Fibroblast of skin of left quadriceps (primary cell): ENCODE results near the gene SERPINI1.

Experiments
- DNase-seq, 2 experiments: peaks; one replicate each; pipeline ENCODE4 v3.0.0-alpha.2; 2013; ENCODE audit warnings: low read depth in 2 of 2

Gene SERPINI1

DNA sequence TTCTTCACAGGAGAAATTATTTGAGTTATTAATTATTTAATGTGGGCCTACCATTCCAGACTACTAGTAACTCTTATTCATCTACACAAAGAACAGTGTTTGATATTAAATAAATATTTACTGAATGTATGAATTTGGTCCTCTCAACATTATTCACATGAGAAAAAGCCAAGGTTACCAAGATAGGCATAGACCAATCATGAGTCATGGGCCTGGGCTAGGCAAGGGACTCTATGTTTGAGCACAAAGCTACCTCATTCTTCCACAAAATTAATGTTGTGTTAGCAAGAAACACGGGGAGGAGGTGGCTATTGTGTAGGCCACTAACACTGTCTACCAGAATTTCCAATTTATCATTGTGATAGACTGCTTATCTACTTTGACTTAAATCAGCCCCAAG lies 115.7 kb downstream of the SERPINI1 start:
- no peak for DNase-seq

DNA sequence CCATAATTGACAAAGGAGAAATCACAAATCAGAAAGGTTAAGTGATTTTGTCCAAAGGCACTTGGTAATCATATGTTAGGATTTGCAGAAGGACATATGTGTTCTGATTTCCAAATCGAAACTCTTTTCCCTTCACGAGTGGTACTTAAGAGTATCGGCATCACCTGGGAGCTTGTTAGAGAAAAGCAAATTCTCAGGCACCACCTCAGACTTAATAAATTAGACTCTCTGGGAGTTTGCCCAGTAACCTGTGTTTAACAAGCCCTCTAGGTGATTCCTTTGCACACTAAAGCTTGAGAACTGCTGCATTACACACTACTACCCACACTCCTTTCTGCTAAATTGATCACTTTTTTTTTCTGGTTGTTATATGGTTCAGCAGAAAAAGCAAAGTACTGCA lies 116.2 kb downstream of the SERPINI1 start:
- DNase-seq: no peak

DNA sequence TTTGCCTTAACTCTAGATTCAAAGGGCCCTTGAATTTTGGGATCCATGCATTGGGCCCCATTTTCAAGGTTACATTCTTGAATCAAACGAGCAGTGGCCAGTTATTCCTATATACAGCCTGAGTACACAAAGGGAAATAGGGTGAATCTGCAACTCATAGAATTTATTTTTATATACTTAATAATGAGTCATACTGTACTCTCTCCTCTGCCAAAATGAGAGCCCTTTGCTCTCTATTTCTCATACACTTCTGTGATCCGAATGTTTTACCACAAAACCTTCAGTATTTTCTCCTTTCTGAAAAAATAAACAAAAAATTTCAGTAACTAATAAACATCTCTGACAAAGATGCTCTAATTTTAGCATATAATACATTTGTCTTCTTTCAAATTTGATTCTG lies 116.7 kb downstream of the SERPINI1 start:
- DNase-seq: no peak

- no peak for DNase-seq
These were observed 118.5 kb downstream of the SERPINI1 start for GRCh38 chr3:167854063-167854462.

GRCh38 chr3:167854846-167855245 lies 119.3 kb downstream of the SERPINI1 start:
- DNase-seq: no peak

DNA sequence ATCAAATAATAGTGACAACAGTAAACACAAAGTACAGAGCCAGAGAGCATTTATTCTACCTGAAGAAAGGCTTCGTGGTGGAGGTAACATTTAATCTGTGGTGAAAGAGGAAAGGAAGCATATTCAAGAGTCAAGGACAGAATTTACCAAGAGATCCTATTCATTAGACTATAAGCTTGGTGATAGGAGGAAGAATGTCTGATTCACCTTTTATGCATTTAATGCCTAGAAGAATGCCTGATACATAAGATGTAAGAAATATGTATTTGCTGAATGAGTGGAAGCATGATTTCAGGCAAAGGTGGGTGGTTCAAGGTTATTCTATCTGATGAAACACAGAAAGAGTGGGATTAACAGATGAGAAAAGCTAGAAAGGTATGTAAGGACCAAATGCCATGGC lies 119.8 kb downstream of the SERPINI1 start:
- no peak for DNase-seq

DNA sequence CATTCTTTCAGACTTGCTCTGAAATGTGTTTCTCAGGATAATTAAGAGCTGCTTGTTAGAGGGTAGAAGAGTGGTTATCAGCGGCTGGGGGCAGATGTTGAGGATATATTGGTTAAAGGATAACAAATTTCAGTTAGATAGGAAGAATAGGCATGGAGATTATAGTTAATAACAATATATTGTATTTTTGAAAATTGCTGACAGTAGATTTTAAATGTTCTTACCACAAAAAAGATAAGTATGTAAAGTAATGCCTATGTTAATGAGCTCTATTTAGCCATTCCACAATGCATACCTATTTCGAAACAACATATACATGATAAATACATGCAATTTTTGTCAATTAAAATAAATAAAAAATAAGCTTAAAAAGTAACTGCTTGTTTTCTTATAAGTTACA lies 123.3 kb downstream of the SERPINI1 start:
- DNase-seq: no peak

DNA sequence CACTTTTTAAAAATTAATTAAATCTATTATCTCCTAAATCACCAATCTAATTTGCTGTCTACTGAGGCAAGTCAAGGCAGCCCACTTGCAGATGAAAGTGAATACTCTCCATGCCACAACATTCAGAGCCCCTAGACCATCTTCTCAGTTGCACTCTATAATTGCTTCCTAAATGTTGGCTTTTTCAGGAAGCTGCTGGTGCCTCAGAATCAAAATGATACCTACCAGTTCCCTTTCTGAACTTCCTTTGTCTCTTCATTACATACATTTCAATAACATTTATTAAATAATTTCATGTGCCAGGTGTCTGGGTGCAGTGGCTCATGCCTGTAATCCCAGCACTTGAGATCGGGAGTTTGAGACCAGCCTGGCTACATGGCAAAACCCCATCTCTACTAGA lies 124.1 kb downstream of the SERPINI1 start:
- no peak for DNase-seq

DNA sequence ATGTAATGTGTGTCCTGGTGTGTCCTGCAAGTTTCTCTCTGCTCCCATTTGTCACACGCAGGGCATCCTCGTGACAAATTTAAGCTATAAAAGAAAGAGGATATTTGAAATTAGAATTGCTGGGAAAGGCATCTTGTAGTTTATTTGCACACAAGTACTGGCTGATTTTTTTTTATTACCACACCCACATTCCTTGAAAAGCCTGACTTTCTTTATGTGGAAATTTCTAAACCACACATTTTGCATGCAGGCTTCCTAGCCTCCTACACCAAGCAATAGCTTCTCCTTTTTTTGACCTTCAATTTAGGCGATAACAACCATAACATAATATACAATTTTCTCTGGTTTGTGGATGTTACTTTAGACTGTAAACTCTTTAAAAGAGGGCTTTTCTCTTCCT lies 126.1 kb downstream of the SERPINI1 start:
- DNase-seq: no peak

DNA sequence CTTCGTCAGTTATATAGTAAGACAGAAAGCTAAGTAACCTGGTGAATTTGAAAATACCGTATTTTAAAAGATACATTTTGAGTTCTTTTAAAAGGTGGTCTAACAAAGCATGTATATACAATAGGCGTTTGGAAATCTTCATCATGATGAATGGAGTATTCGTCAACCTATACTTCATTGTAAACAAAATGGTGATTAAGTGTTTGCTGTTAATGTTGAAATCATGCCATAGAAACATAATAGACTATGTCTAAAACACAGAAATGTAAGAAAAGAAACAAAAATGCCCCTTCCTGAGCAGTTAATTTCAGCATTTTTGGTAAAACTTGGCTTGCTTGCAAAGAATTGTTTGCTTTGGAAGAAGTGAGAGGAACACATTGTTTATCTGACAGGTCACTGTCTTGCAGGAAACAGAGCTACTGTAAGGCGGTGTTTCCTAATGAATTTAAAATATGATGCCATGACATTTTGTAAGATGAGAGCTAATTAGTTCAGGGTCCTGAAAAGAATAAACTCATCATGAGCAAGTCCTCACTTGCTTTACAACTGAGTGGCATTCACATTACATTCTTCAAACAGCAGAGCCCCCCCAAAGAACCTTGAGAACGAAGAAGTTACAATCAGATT lies 126.7 kb downstream of the SERPINI1 start:
- DNase-seq: no peak

DNA sequence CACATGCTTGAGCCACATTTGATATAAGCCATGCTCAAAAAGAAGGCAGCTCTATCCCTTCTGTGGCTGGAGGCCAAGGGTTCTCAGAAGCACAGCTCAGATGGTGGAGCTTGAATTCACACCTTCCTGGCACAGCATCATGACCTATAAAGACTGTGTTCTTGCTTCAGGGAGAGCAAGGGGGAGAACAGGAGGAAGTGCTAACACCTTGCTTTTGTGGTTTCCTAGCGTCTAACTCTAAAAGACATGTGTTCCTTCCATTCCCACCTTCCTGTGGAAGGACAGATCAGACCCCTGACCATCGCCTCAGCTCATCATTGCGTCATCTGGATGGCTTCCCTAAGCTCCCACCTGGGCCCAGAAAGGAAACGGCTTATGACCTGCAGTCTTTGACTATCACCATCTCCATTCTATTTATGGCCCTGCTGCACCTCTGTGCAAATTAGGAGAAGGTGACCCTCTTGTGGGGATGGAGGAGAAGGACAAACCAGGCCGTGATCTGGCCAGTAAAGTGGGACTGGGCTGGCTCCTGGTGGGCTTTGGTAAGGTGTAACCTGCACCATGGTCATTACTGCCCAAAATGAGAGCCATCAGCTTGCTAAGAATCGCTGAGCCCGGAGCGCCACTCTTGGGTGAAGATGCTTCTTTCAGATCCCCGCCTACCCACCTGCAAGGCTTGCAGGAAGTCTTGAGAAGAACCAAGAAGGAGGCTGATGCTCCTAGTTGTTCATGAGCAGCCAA lies 128.5 kb downstream of the SERPINI1 start:
- DNase-seq: no peak

- DNase-seq: no peak
These were observed 129.0 kb downstream of the SERPINI1 start for GRCh38 chr3:167864552-167864874.

DNA sequence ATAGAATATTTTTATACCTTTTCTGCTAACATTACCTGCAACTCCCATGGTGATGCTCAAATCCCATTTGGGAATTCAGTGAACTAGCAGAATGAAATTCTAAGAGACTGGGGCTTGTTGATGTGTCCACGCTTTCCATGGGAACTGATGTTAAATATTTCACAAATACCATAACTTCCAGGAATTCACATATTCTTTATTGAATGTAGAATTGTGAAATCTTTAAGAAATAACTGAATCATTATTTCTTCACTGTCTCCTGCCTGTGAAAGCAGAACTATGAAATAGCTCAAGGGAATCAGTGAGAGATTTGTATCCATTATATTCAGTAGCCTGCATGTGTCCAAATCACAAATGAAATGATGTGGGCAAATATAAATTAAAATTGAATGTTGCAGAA lies 130.8 kb downstream of the SERPINI1 start:
- DNase-seq: no peak

DNA sequence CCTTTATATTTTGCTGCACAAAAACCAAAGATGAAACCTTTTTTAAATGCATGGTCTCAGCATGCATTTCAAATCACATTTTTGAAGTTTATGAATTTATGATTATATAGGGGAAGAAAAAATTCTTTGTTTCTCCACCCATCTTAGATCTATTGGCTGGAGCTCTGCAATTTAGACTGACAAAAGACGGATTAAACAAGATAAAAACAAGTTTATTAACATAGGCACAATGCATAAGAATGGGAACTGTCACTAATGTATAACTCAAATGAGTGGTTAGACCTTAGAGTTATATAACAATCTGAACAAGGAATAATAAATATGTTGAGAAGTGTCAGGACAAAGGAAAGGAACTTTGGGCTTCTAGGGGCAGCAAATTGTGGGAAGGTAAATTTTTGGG lies 132.5 kb downstream of the SERPINI1 start:
- no peak for DNase-seq

DNA sequence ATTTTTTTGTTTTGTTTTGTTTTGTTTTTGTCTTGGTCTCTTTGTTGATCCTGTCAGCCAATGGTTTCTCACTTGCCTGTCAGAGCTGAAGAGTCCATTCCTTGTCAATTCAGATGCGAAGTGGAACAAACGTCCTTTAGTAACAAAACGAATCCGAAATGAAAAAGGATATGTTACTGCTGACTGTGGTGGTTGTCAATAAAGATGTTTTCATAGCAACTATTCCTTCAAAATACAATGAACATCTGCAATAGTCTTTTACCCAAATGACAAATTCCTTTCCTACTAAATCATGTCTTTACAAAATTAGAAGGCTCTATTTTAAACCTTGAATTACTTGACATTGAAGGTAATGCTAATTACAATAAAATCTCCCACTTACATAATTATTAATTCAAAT lies 134.7 kb downstream of the SERPINI1 start:
- DNase-seq: no peak

GRCh38 chr3:167870759-167871158 lies 135.2 kb downstream of the SERPINI1 start:
- no peak for DNase-seq

DNA sequence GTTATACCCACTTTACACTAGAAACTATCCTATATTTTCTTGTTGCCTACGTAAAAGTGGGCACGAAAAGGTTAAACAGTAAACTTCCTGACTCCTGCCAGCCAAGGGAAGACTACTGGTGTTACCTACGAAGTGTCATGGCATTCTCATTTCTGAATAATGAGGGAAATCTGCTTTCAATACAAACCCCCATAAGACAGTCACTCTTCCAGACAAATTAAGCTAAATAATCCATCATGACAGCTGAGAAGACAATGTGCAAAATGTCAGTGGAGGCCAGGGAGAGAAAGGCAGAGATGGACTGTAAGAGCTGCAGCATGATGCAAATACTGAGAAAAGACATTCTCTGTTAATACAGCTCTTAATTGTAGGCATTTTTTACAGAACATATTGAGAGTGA lies 136.5 kb downstream of the SERPINI1 start:
- DNase-seq: no peak

- DNase-seq: no peak
These were observed 137.4 kb downstream of the SERPINI1 start for GRCh38 chr3:167872941-167873340.

DNA sequence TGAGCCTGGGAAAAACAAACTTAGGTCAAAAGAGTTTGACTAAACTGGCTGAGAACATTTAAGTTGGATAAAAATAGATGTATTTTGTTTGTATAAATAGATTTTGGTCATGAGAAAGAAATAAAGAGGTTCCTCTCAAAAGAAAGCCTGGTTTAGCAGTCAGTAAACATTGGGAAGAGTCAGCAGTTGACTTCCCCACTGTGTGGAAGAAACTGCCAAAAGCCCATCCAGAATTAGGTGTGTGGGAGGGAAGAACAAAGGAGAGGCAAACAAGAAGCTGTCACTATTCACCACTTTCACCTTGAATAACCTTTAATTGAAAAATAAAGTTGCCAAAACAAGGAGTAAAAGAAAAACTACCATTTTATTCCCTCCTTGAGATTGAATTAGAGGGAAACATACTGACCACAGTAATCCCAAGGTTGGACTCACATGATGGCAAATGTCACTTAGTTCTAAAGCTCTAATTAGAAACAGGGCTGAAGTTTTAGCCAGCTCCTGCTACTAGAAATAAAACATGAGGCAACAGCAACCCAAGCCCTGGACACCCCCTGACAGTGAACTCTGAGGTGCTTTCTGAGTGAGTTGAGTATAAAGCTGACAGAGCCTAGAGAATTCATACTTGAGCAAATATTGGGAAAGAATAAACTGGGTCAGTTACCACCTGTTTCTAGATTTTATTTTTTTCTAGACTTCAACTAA lies 139.3 kb downstream of the SERPINI1 start:
- DNase-seq: no peak
